ENCODE results near the gene FAM168A. TPM values are rescaled to one million over a fixed set of nuclear protein-coding genes. Genes with fewer than 3 reads are reported as not detected.

The FAM168A gene
- total RNA-seq, 2 donors from 2014 or later: 8.9 to 14.0 TPM

DNA sequence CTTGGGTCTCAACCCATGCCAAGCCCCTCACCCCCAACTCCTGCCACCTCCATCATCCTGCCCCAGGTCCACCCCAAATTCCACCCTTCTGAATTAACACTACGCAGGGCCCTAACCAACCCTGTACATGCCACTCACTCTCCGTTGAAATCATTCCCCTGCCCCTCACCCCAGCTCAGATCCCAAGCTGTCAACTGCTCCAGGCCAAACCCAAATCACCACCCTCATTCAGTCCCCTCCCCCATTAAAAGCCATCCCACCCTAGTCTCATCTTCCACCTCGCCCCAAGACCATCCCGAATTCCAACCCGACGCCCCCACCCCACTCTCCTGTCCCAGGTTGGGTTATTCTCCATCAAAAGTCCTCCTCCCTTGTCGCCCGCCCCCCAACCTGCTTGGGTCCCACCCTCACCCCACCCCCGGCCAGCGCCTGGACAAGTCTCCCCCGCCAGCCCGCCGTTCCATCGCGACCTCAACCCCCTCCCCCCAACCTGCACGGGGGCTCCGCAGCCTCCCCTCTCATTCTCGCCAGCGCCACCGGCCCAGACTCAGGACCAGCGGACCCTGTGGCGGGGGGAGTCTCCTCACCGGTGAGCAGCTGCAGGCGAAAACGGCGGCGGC lies 466 bp downstream of the FAM168A start:
- H3K36me3 ChIP-seq (replicated peaks in 1 of 2; ENCODE audit: insufficient read depth in 1 of 2, low read depth in 2 of 2): no peaks in the 10 kb centered on the region
- 3 to 7% methylated on average over 15 to 27 of the region's 27 CpGs for whole genome bisulfite sequencing, 2 donors
- H3K27me3 ChIP-seq: no peaks in the 10 kb centered on the region
- peak overlapping the region; percentile 70 to 85 (median 78) for H3K27ac ChIP-seq
- ATAC-seq (no peak), DNase-seq (no peak)
- intact Hi-C loops (cut with DNase I): no loop called here
- H3K4me3 ChIP-seq: peak overlapping the region; percentile 85 to 95
- no peak for TF ChIP-seq CTCF (IDR thresholded peaks at IDR 0.05)
- no peak for TF ChIP-seq POLR2A (IDR thresholded peaks at IDR 0.05)
- H3K9me3 ChIP-seq: no peaks in the 10 kb centered on the region
- peaks cover 16% of the 10 kb centered on the region for H3K4me1 ChIP-seq

DNA sequence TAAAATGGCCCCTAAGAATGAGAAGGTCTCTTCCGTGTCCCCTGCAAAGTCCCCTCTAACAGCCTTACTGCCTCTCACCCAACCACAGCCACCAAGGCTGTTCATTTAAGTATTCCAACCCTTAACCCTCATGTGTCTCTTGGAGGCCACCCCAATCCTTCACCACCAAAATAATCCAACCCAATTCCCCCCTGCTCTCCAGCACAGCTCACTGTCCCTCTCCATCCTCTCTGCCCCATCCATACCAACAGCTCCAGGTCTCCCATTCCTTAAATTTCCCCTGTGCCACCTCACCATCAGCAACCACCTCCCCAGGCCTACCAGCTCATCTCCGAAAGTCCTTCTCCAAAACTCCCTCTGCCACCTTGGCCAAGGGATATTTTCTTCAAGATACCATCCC lies 1.4 kb downstream of the FAM168A start:
- intact Hi-C loops (cut with DNase I): no loop called here
- 90 to 96% methylated on average over 2 of the region's 2 CpGs for WGBS, 2 donors
- Histone ChIP-seq H3K4me3 (no peak overlapping the region), H3K27ac (no peak overlapping the region), H3K9me3 (no peaks in the 10 kb centered on the region), H3K27me3 (no peaks in the 10 kb centered on the region), H3K36me3 (replicated peaks in 1 of 2; ENCODE audit: insufficient read depth in 1 of 2, low read depth in 2 of 2) (no peaks in the 10 kb centered on the region), H3K4me1 (peaks cover 16% of the 10 kb centered on the region)
- DNase-seq: no peak
- TF ChIP-seq POLR2A (IDR thresholded peaks at IDR 0.05) (no peak), CTCF (IDR thresholded peaks at IDR 0.05) (no peak)
- no peak for ATAC-seq

DNA sequence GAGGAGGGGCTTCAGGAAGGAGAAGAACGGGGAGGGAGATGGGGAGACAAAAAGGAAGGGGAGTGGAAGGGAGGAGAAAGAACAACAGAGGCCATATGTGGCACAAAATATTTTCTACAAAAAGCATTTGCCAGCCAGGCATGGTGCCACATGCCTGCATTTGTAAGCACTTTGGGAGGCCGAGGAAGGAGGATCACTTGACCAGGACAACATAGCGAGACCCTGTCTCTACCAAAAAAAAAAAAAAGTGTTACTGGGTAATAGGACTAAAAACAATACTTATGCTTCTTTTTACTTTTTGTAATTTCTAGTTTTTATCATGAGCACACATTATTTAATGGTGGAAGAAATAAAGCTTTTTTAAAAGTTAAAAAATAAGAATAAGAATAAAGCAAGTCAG lies 5.3 kb downstream of the FAM168A start:
- ATAC-seq (no peak), DNase-seq (no peak)
- H3K27me3 ChIP-seq: no peaks in the 10 kb centered on the region
- WGBS, 2 donors: 90 to 92% methylated on average over 3 of the region's 3 CpGs
- intact Hi-C loops (cut with DNase I): no loop called here
- H3K27ac ChIP-seq: no peak overlapping the region
- TF ChIP-seq POLR2A (IDR thresholded peaks at IDR 0.05) (no peak), CTCF (IDR thresholded peaks at IDR 0.05) (no peak)
- H3K9me3 ChIP-seq: no peaks in the 10 kb centered on the region
- H3K4me3 ChIP-seq: no peak overlapping the region
- H3K4me1 ChIP-seq: peaks cover 16% of the 10 kb centered on the region
- no peaks in the 10 kb centered on the region for H3K36me3 ChIP-seq (replicated peaks in 1 of 2; ENCODE audit: insufficient read depth in 1 of 2, low read depth in 2 of 2)

- H3K27ac ChIP-seq: no peak overlapping the region
- 77 to 90% methylated on average over 4 of the region's 4 CpGs for WGBS, 2 donors
- H3K4me1 ChIP-seq: peaks cover 10% of the 10 kb centered on the region
- H3K9me3 ChIP-seq: no peaks in the 10 kb centered on the region
- TF ChIP-seq POLR2A (IDR thresholded peaks at IDR 0.05) (no peak), CTCF (IDR thresholded peaks at IDR 0.05) (no peak)
- ATAC-seq (no peak), DNase-seq (no peak)
- no peak overlapping the region for H3K4me3 ChIP-seq
- no peaks in the 10 kb centered on the region for H3K36me3 ChIP-seq (replicated peaks in 1 of 2; ENCODE audit: insufficient read depth in 1 of 2, low read depth in 2 of 2)
- H3K27me3 ChIP-seq: no peaks in the 10 kb centered on the region
- intact Hi-C loops (cut with DNase I): no loop called here
Observed at GRCh38 chr11:73591743-73592142, 6.2 kb downstream of the FAM168A start.

DNA sequence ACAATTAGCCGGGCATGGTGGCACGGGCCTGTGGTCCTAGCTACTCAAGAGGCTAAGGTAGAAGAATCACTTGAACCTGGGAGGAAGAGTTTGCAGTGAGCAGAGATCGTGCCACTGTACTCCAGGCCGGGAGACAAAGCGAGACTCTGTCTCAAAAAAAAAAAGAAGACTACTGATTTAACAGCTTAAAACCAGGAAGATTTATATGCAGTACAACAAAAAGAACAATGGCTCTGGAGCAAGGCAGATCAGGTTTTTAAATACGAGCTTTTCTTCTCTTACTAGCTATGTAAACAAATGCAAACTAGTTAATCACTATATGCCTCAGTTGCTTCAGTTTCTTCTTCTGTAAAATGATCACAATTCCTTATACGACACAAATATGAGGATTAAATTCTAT lies 6.9 kb downstream of the FAM168A start:
- Histone ChIP-seq H3K4me3 (no peak overlapping the region), H3K27ac (no peak overlapping the region), H3K36me3 (replicated peaks in 1 of 2; ENCODE audit: insufficient read depth in 1 of 2, low read depth in 2 of 2) (no peaks in the 10 kb centered on the region), H3K4me1 (peaks cover 7% of the 10 kb centered on the region), H3K9me3 (no peaks in the 10 kb centered on the region), H3K27me3 (no peaks in the 10 kb centered on the region)
- intact Hi-C loops (cut with DNase I): no loop called here
- TF ChIP-seq CTCF (IDR thresholded peaks at IDR 0.05) (no peak), POLR2A (IDR thresholded peaks at IDR 0.05) (no peak)
- DNase-seq: no peak
- WGBS, 2 donors: 89 to 92% methylated on average over 7 of the region's 7 CpGs
- ATAC-seq: no peak
